Bronchial epithelial cell (primary cell): Measurements from ENCODE around the gene SOS2. TPM values are rescaled to one million over a fixed set of nuclear protein-coding genes. Genes with fewer than 3 reads are reported as not detected.

Experiments used
- DNase-seq: peaks from one replicate; pipeline ENCODE4 v3.0.0-alpha.2; 2010; ENCODE audit warnings: low read depth
- FAIRE-seq: peaks from 2 replicates; lab custom pipeline; 2011; peaks lifted over from hg19 to GRCh38; lab: Jason Lieb, UNC
- H3K27me3 ChIP-seq: 2 replicates; pipeline ENCODE4 v1.5.1; 2011; ENCODE audit warnings: low read length; ENCODE audit not compliant: control insufficient read depth, insufficient read depth
- H3K36me3 ChIP-seq: 2 replicates; pipeline ENCODE4 v1.5.1; 2011; ENCODE audit warnings: low read length; ENCODE audit not compliant: control insufficient read depth, insufficient read depth
- H3K4me3 ChIP-seq: 2 replicates; pipeline ENCODE4 v1.5.1; 2011; ENCODE audit warnings: mild to moderate bottlenecking, low read depth, low read length, control low read depth
- total RNA-seq: library from RNA; depleted of rRNA; stranded (reverse); fragments of >200 nt; gene quantifications from 2 replicates; pipeline ENCODE4 v1.2.1, GENCODE V29; 2014
- TF ChIP-seq, protein P1 (sequence below): IDR thresholded peaks from 2 replicates; pipeline ENCODE4 v1.5.1; 2011; ENCODE audit warnings: mild to moderate bottlenecking, moderate library complexity, low read length, control low read depth, inconsistent platforms; ENCODE audit not compliant: insufficient read depth, severe bottlenecking

Gene SOS2
- total RNA-seq, 1 donor from 2014 or later = 17.6 TPM

DNA sequence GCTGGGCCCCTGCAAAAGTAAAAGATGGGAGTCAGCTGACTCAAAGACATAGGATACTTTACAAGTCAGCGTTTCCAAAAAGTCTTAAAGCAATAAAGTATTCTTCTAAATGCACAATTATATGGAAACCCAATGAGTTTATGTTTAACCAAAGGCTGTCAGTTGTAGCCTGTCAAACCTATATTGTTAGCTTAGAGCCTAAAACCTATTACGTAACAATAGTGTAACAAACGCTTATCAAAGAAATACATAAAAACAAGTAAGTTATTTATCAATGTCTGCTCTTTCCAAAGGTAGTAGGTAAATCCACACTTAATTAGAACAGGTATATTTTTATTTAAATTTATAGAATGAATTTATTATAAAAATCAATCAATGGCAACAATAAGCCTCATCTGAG, 15.9 kb upstream of the SOS2 start:
- H3K27me3 ChIP-seq = no peaks in the 10 kb centered on the region
- FAIRE-seq (no peak), DNase-seq (no peak)
- TF ChIP-seq, protein P1, sequence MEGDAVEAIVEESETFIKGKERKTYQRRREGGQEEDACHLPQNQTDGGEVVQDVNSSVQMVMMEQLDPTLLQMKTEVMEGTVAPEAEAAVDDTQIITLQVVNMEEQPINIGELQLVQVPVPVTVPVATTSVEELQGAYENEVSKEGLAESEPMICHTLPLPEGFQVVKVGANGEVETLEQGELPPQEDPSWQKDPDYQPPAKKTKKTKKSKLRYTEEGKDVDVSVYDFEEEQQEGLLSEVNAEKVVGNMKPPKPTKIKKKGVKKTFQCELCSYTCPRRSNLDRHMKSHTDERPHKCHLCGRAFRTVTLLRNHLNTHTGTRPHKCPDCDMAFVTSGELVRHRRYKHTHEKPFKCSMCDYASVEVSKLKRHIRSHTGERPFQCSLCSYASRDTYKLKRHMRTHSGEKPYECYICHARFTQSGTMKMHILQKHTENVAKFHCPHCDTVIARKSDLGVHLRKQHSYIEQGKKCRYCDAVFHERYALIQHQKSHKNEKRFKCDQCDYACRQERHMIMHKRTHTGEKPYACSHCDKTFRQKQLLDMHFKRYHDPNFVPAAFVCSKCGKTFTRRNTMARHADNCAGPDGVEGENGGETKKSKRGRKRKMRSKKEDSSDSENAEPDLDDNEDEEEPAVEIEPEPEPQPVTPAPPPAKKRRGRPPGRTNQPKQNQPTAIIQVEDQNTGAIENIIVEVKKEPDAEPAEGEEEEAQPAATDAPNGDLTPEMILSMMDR = no peak
- H3K36me3 ChIP-seq = peaks cover 1% of the 10 kb centered on the region
- H3K4me3 ChIP-seq = no peak overlapping the region

DNA sequence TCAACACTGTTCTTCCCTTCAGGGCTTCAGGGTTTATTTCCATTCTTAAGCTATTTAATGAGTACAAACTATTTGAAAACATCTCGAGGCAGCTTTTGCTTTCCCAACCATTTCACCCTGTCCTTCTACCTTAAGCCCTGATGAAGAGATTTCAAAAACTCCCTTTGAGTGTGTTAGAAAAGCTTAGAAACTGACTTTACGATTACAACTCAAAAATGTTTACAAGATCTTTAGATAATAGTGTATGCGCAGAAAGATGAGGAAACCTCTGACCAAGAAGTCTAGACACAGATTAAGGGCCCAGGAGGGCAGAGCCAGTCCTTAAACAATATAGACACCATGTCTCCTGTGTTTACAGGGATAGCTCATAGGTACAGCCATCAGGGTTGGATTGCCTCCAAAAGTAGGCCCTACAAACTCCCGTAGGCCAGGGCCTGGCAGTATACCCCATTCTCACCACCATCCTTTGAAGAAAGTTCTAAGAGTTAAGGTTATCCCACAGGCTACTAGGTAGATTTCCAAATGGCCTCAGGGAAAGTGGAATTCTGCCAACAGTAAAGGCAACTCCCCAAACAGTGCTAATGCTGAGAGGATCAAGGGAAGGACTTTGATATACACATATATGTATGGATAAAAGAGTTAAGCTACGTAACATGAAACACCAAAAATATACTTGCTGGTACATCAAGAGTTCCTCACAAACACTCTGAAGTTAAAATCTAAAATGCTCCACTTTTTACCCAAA, 11.4 kb upstream of the SOS2 start:
- FAIRE-seq (no peak), DNase-seq (no peak)
- Histone ChIP-seq H3K27me3 (no peaks in the 10 kb centered on the region), H3K4me3 (no peak overlapping the region), H3K36me3 (no peaks in the 10 kb centered on the region)
- TF ChIP-seq, protein P1 = no peak

DNA sequence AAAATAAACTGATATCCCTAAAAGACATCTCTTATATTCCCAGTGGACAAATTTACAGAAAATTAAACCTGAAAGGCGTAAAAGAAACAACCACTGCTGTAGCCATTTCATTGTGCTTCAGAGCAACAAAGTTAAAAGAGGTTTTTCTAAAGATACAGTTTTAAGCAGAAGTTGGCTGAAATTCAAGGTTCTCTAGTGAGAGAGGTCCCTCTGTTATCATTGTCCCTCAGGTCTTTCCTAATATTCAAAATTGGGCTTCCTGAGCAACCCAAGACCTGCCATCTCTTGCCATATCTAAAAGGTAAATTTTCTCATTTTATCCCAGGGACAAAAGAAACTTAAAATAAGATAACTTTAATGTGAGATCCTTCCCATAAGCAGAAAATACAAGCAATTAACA, 10.7 kb upstream of the SOS2 start:
- no peak for FAIRE-seq

DNA sequence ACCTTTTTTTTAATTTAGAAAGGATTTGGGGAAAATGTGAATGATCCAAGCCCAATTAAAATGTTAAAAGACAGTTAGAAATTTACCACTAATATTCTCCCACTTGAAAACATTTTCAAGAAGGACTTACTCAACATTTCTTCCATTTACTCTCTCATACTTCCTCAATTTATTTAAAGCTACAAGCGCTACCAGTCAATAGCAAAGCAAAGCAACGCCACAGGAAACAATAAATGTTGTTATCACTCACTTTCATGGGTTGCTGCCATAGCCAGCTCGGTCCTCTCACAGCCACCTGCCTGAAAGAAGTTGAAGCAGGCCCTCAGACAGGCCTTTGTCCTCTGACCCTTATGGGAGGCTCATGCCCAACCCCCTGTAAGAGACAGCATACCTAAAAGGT, 6.0 kb upstream of the SOS2 start:
- Histone ChIP-seq H3K4me3 (no peak overlapping the region), H3K36me3 (no peaks in the 10 kb centered on the region), H3K27me3 (no peaks in the 10 kb centered on the region)
- TF ChIP-seq, protein P1 = no peak
- DNase-seq = no peak
- no peak for FAIRE-seq

More for the DNA sequence above, 10.7 kb upstream of the SOS2 start:
- H3K4me3 ChIP-seq = no peak overlapping the region
- H3K27me3 ChIP-seq = no peaks in the 10 kb centered on the region
- DNase-seq = no peak
- TF ChIP-seq, protein P1 = no peak
- H3K36me3 ChIP-seq = no peaks in the 10 kb centered on the region

DNA sequence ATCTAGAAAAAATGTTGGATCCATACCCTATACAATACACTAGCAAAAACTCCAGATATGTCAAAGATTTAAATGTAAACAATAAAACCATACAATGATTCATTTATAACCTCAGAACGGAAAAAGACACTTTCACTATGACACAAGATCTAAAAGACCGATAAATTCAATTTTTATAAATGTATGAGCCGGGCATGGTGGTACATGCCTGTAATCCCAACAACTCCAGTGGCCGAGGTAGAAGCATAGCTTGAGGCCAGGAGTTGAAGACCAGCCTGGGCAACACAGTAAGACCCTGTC, 2.5 kb upstream of the SOS2 start:
- TF ChIP-seq, protein P1 = no peak
- FAIRE-seq = no peak
- no peak for DNase-seq
- H3K27me3 ChIP-seq = no peaks in the 10 kb centered on the region
- no peak overlapping the region for H3K4me3 ChIP-seq
- H3K36me3 ChIP-seq = no peaks in the 10 kb centered on the region
